Activated T-cell treated with anti-CD3 and anti-CD28 coated beads, Interleukin-2, amount 50 U/mL, for 4 hours (primary cell): ENCODE results near the gene AGPAT4. TPM values are rescaled to one million over a fixed set of nuclear protein-coding genes. Genes with fewer than 3 reads are reported as not detected.

ENCODE experiments used
- ATAC-seq, 2 donors: fragments of 200-7000 bp; cut with Tn5 transposase; one replicate each; pipeline ENCODE4 v1.10.0; 2021
- DNase-seq: peaks from one replicate; pipeline ENCODE4 v3.0.0-alpha.2; 2020
- H3K27me3 Mint-ChIP-seq: one replicate; pipeline ENCODE4 v1.8.0; 2021; ENCODE audit warnings: low read depth, mixed read lengths
- H3K36me3 Mint-ChIP-seq: one replicate; pipeline ENCODE4 v1.8.0; 2022; ENCODE audit warnings: mixed read lengths; ENCODE audit not compliant: insufficient read depth
- H3K4me1 Mint-ChIP-seq: one replicate; pipeline ENCODE4 v1.8.0; 2021; ENCODE audit warnings: low read depth, mixed read lengths
- H3K4me3 Mint-ChIP-seq: one replicate; pipeline ENCODE4 v1.8.0; 2021; ENCODE audit warnings: mild to moderate bottlenecking, moderate library complexity, mixed read lengths
- H3K9me3 Mint-ChIP-seq: one replicate; pipeline ENCODE4 v1.8.0; 2021; ENCODE audit warnings: mixed read lengths
- total RNA-seq, 3 donors: library from RNA; stranded (reverse); gene quantifications; one replicate each; pipeline ENCODE4 v1.2.1, GENCODE V29; 2021

Gene AGPAT4
- total RNA-seq, 3 donors from 2014 or later = 1.5 to 2.0 (median 2.0) TPM

DNA sequence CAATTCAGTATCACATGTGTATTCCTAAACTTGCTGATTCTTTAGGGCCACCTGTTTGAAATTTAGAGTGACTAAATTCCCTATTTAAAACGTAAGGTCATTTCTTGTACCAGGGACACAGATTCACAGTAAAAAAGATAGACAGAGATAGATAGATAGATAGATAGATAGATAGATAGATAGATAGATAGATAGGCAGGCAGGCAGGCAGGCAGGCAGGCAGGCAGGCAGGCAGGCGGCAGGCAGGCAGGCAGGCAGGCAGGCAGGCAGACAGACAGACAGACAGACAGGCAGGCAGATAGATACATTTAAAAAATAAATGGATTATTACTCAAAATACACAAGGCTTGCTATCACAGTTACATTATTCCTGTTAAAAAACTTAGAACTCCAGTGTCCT is 54.2 kb downstream of the AGPAT4 start:
- H3K9me3 Mint-ChIP-seq = peaks cover 5% of the 10 kb centered on the region
- H3K4me1 Mint-ChIP-seq = peaks cover 9% of the 10 kb centered on the region
- no peaks in the 10 kb centered on the region for H3K27me3 Mint-ChIP-seq
- peaks cover 25% of the 10 kb centered on the region for H3K36me3 Mint-ChIP-seq
- H3K4me3 Mint-ChIP-seq = no peak overlapping the region
- ATAC-seq (no peak), DNase-seq (no peak)

DNA sequence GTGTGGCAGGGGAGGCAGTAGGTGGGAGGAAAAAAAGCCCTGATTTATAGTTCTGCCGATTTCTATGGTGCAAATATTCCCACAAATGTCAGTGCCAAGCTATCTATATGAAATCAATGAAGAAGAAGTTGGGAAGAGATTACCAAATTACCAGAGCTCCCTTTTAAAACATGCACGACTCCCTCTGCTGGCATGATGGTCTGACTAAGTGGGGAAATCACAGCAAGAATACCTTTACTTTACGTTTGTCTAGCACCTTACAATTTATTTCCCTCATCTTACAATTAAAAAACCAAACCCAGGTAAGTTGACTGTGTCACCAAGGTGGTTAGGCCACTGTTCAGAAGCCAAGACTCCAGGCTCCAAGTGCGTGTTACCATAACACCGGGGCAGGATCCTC is 55.6 kb downstream of the AGPAT4 start:
- DNase-seq (no peak), ATAC-seq (no peak)
- Mint-ChIP-seq H3K4me1 (no peaks in the 10 kb centered on the region), H3K36me3 (peaks cover 29% of the 10 kb centered on the region), H3K4me3 (no peak overlapping the region), H3K27me3 (no peaks in the 10 kb centered on the region), H3K9me3 (peaks cover 8% of the 10 kb centered on the region)

DNA sequence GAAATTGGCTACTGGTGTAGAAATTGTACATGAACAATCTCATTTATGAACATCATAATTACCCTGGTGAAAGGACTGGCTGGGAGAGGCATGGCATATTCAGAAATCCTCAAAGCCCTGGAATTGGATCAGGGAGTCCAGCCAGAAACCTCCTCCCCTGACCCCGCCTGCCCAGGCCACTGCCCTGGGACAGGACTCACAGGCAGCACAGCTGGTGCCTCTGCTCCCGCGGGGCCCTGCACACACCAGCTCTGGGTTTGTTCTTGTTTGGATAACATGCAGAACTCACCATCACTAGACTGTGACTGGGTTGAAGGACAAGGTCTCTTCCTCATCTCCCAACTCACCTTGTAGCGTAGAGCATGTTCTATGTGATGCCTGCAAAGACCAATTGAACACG is 56.2 kb downstream of the AGPAT4 start:
- Mint-ChIP-seq H3K36me3 (peaks cover 29% of the 10 kb centered on the region), H3K4me1 (no peaks in the 10 kb centered on the region), H3K4me3 (no peak overlapping the region), H3K27me3 (no peaks in the 10 kb centered on the region), H3K9me3 (peaks cover 8% of the 10 kb centered on the region)
- DNase-seq (no peak), ATAC-seq (no peak)

- Mint-ChIP-seq H3K9me3 (peaks cover 9% of the 10 kb centered on the region), H3K4me1 (no peaks in the 10 kb centered on the region), H3K4me3 (no peak overlapping the region), H3K36me3 (peaks cover 27% of the 10 kb centered on the region), H3K27me3 (no peaks in the 10 kb centered on the region)
- DNase-seq = no peak
- no peak for ATAC-seq
Observed at GRCh38 chr6:161216616-161217205, 57.1 kb downstream of the AGPAT4 start.

- no peak overlapping the region for H3K4me3 Mint-ChIP-seq
- H3K36me3 Mint-ChIP-seq = peaks cover 26% of the 10 kb centered on the region
- H3K9me3 Mint-ChIP-seq = peaks cover 15% of the 10 kb centered on the region
- H3K27me3 Mint-ChIP-seq = no peaks in the 10 kb centered on the region
- H3K4me1 Mint-ChIP-seq = no peaks in the 10 kb centered on the region
- ATAC-seq (no peak), DNase-seq (no peak)
Observed at GRCh38 chr6:161215876-161216615, 57.8 kb downstream of the AGPAT4 start.

DNA sequence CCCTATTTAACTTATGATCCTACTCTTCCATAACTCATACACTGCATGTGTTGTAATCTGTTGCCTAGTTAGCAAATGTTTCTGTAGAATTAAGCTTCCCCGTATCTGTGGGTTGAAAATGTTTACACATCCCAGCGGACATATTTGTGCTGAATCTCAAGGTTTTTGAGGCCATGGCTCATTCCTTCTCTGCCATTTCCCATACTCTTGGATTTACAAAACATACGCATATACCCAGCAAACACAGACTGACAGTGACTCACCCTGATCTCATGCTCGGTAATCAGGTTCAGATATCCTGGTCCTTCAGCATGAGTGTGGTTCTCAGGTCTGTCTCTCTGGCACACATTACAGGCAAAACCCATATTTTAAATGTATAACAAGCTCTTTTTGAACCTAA is 58.7 kb downstream of the AGPAT4 start:
- no peak overlapping the region for H3K4me3 Mint-ChIP-seq
- no peak for DNase-seq

DNA sequence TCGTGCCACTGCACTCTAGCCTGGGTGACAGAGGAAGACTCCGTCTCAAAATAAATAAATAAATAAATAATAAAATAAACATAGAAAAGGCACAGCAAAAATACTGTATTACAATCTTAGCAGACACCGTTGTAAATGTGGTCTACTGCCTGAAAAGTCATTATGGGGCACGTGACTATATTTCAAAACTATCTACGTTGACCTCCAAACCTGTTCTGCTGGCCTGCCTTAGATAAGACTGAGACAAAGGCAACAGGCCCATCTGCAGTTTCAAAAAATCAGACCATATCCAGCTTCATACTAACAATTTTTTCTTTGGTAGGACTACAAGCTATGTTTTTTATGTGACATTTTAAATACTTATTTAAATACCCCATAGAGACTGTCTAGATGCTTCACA is 59.1 kb downstream of the AGPAT4 start:
- no peaks in the 10 kb centered on the region for H3K27me3 Mint-ChIP-seq
- no peak for DNase-seq
- H3K4me1 Mint-ChIP-seq = no peaks in the 10 kb centered on the region
- no peak for ATAC-seq
- H3K4me3 Mint-ChIP-seq = no peak overlapping the region
- H3K36me3 Mint-ChIP-seq = peaks cover 26% of the 10 kb centered on the region
- H3K9me3 Mint-ChIP-seq = peaks cover 15% of the 10 kb centered on the region

More for the DNA sequence above, 58.7 kb downstream of the AGPAT4 start:
- peaks cover 15% of the 10 kb centered on the region for H3K9me3 Mint-ChIP-seq
- no peaks in the 10 kb centered on the region for H3K4me1 Mint-ChIP-seq
- ATAC-seq = no peak
- H3K36me3 Mint-ChIP-seq = peaks cover 26% of the 10 kb centered on the region
- no peaks in the 10 kb centered on the region for H3K27me3 Mint-ChIP-seq

GRCh38 chr6:161212902-161213301 is 61.0 kb downstream of the AGPAT4 start:
- DNase-seq (no peak), ATAC-seq (no peak)
- H3K9me3 Mint-ChIP-seq = peaks cover 15% of the 10 kb centered on the region
- peaks cover 28% of the 10 kb centered on the region for H3K36me3 Mint-ChIP-seq
- H3K27me3 Mint-ChIP-seq = no peaks in the 10 kb centered on the region
- no peaks in the 10 kb centered on the region for H3K4me1 Mint-ChIP-seq
- no peak overlapping the region for H3K4me3 Mint-ChIP-seq

DNA sequence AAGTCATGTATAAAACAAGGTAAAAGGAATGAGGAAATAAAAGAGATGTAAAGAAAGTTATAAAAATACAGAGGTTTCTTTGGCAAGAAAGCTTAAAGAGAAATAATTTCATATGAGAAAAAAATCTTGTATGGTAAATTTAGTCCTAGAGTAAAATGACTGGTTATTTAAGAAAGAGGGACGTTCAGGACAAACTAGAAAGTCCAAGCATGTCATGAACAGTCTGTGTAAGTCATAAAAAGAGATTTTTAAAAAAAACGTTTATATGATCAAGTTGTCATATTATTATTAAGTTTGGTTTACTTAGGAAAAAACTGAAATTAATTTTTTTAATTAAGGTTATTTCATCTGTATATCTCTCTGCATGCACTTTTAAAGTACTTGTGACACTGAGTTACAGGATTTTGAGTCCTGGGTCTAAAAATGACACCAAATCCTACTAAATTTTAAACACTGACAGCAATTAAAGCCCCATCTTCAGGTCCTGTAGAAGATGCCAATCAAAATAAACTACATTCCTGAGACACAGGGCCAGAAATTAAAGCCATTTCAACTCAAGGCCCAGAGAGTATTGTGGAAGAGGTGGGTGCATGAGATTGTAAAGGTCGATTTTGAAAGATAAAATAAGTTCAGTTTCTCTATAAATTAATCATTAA is 62.4 kb downstream of the AGPAT4 start:
- Mint-ChIP-seq H3K36me3 (peaks cover 22% of the 10 kb centered on the region), H3K4me3 (no peak overlapping the region), H3K9me3 (peaks cover 15% of the 10 kb centered on the region), H3K4me1 (no peaks in the 10 kb centered on the region), H3K27me3 (no peaks in the 10 kb centered on the region)
- no peak for ATAC-seq
- DNase-seq = no peak

DNA sequence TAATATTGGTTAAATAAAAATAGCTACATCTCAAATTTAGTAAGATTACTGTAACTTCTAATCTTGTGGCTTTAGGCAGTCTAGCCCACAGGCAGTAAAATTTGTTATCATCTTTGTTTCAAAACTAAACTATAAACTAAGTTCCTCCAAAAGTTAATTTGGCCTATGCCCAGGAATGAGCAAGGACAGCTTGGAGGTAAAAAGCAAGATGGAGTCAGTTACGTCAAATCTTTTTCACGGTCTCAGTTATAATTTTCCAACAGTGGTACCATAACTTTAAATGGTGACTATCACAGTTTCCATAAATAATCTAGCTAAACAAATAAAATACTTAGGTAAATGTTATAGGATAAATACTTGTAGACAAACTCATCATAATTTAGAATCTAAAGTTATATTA is 63.0 kb downstream of the AGPAT4 start:
- H3K4me3 Mint-ChIP-seq = no peak overlapping the region
- DNase-seq (no peak), ATAC-seq (no peak)
- H3K27me3 Mint-ChIP-seq = no peaks in the 10 kb centered on the region
- H3K4me1 Mint-ChIP-seq = no peaks in the 10 kb centered on the region
- peaks cover 15% of the 10 kb centered on the region for H3K36me3 Mint-ChIP-seq
- peaks cover 14% of the 10 kb centered on the region for H3K9me3 Mint-ChIP-seq

DNA sequence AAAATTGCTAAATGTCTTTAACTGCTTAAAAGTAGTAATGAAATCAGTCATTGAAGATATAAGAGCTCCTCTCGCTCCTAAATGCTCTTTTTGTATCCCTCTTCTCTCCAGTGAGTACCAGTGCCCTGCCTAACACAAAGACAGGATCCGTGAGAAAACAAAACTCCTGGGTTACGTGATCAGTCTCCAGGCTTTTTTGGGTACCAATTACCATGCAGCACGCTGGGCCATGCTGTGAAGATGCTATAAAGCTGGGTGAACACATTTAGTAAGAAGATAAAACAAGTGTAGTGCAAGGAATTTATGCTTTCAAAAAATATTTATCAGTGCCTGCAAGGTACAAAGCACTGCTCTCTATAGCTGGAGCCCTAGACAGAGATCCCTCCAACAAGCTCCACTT is 66.7 kb downstream of the AGPAT4 start:
- Mint-ChIP-seq H3K4me1 (no peaks in the 10 kb centered on the region), H3K4me3 (no peak overlapping the region), H3K36me3 (peaks cover 4% of the 10 kb centered on the region), H3K27me3 (no peaks in the 10 kb centered on the region), H3K9me3 (peaks cover 7% of the 10 kb centered on the region)
- ATAC-seq = no peak
- DNase-seq = no peak

DNA sequence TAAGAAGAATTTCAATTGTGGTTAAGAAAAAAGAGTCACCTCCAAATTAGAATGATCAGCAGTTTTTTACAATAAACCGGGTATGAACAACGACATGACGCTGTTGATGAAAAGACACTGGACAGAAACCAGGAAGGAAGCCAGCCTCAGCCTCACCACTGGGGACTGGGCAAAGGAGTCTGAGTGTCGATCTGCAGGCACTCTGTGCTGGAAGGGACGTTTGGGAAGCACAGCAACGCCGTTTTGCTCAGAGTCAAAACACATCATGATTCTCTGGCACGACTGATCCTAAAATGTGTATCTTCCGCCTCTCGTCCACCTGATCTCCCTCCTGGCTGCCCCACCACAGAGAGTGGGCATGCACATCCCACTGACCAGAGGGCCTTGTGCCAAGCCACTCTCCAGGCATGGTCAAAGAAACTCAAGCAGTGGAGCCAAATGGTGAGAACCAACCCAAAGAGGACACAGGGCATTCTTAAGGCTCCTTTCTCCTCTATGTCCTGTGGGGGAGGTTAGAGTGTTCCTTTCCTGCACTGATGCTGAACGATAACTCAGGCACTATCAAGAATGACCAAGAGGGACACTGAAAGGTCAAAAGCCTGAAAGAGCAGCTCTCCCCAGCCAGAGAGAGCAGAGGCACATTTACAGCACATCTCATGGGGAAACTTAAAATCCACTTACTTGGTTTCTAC is 68.8 kb downstream of the AGPAT4 start:
- Mint-ChIP-seq H3K27me3 (no peaks in the 10 kb centered on the region), H3K36me3 (peaks cover 6% of the 10 kb centered on the region), H3K4me1 (peaks cover 4% of the 10 kb centered on the region), H3K9me3 (no peaks in the 10 kb centered on the region), H3K4me3 (no peak overlapping the region)
- DNase-seq (no peak), ATAC-seq (no peak)

DNA sequence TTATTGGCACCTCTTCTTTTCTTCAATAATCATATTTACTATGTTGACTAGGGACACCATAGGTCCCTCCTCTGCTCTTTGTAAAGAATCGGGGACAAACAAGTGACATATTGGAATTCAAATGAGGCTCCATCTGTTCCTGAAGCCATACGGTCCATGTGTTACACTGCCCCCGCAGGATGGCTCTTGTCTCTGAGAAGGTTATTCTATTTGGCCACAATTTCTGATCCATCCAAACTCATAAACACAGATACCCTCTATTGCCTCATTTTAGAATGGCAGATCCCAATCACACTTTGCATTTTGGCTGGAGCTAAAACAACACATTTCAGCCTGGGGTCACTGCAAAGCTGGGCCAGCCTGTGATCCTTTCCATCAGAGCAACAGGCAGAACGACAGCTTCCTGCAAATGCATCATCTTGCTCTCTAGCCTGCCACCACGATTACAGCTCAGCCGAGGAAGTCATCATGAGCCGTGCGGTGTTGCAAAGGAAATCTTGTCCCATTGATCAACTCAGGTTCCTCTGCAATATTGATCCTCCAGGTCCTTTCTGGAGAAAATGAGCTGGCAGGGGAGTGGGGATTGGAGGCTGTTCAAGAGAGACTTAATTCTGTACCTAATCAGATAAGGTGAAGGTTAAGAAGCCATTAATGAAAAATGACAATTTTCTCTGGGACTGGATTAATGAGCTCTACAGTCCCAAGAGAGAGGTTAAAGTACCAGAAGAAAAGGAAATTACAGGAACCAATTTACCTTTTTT is 73.1 kb downstream of the AGPAT4 start:
- peaks cover 6% of the 10 kb centered on the region for H3K4me1 Mint-ChIP-seq
- no peaks in the 10 kb centered on the region for H3K9me3 Mint-ChIP-seq
- ATAC-seq (no peak), DNase-seq (no peak)
- H3K4me3 Mint-ChIP-seq = no peak overlapping the region
- H3K27me3 Mint-ChIP-seq = no peaks in the 10 kb centered on the region
- H3K36me3 Mint-ChIP-seq = peaks cover 2% of the 10 kb centered on the region

- H3K4me3 Mint-ChIP-seq = no peak overlapping the region
- H3K36me3 Mint-ChIP-seq = peaks cover 2% of the 10 kb centered on the region
- no peaks in the 10 kb centered on the region for H3K9me3 Mint-ChIP-seq
- H3K4me1 Mint-ChIP-seq = peaks cover 6% of the 10 kb centered on the region
- H3K27me3 Mint-ChIP-seq = no peaks in the 10 kb centered on the region
- DNase-seq (no peak), ATAC-seq (no peak)
Observed at GRCh38 chr6:161199850-161200249, 74.0 kb downstream of the AGPAT4 start.
